ENCODE data around the gene PABPN1.

PABPN1 gene

GRCh38 chr14:23286020-23286901 is 35.0 kb upstream of the PABPN1 start, which contains the start of gene HOMEZ:
Gene HOMEZ (minus strand): TSS chr14:23286132. CDS start chr14:23285952, 180 bp downstream.
- no peak for TF ChIP-seq CTCF (IDR thresholded peaks at IDR 0.05; ENCODE audit: borderline replicate concordance, insufficient read depth, low read depth, low read length)
- H3K4me3 ChIP-seq (ENCODE audit: low read depth, low read length) = peak within 1 kb of the TSS; percentile 61

GRCh38 chr14:23286902-23287479 is 34.3 kb upstream of the PABPN1 start:
- peak overlapping the region; percentile 61 for H3K4me3 ChIP-seq (ENCODE audit: low read depth, low read length)

GRCh38 chr14:23294734-23295561 is 26.3 kb upstream of the PABPN1 start:
- no peak overlapping the region for H3K4me3 ChIP-seq (ENCODE audit: low read depth, low read length)
- TF ChIP-seq CTCF (IDR thresholded peaks at IDR 0.05; ENCODE audit: borderline replicate concordance, insufficient read depth, low read depth, low read length) = peak; percentile 86

More at GRCh38 chr14:23286902-23287479, 34.3 kb upstream of the PABPN1 start:
- TF ChIP-seq CTCF (IDR thresholded peaks at IDR 0.05; ENCODE audit: borderline replicate concordance, insufficient read depth, low read depth, low read length) = no peak

- H3K4me3 ChIP-seq (ENCODE audit: low read depth, low read length) = no peak overlapping the region
- no peak for TF ChIP-seq CTCF (IDR thresholded peaks at IDR 0.05; ENCODE audit: borderline replicate concordance, insufficient read depth, low read depth, low read length)
Measured at GRCh38 chr14:23296012-23296777, 25.1 kb upstream of the PABPN1 start.

GRCh38 chr14:23297096-23297495 is 24.2 kb upstream of the PABPN1 start:
- no peak for TF ChIP-seq CTCF (IDR thresholded peaks at IDR 0.05; ENCODE audit: borderline replicate concordance, insufficient read depth, low read depth, low read length)
- H3K4me3 ChIP-seq (ENCODE audit: low read depth, low read length) = no peak overlapping the region

- no peak overlapping the region for H3K4me3 ChIP-seq (ENCODE audit: low read depth, low read length)
- no peak for TF ChIP-seq CTCF (IDR thresholded peaks at IDR 0.05; ENCODE audit: borderline replicate concordance, insufficient read depth, low read depth, low read length)
Measured at GRCh38 chr14:23297611-23298277, 23.5 kb upstream of the PABPN1 start.

Measured in GM12875 (cell line).